ENCODE results near the gene ITGB1BP1.

DNA sequence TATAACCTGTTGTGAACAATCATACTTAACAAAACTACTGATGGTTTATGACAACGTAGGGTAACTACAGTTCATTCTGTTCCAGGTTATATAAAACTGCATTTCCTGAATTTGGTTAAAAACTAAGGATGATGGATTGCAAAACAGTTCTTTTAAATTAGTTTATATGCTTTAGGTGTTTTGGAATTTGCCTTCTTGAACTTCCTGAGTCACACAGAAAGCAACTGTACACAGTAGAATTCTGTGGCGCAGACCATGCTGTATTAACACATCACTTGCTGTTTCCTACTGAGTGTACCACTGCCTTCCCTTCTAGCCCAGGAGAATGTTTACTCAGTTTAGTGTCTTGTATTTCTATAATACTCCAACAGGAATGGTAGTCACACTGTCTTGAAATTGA, 19.4 kb downstream of the ITGB1BP1 start:
- TF ChIP-seq CTCF (conservative IDR thresholded peaks at IDR 0.05), result no peak
- no peak for TF ChIP-seq EZH2 (IDR thresholded peaks at IDR 0.05; ENCODE audit: low read depth)

Measured in PC-9 (cell line).